Endothelial cell of umbilical vein (primary cell): ENCODE results near the gene ATAD1. TPM values are rescaled to one million over a fixed set of nuclear protein-coding genes. Genes with fewer than 3 reads are reported as not detected.
A peak's percentile ranks its signal among the peaks of the same experiment; 100 is the strongest.

Experiments
- BruUV-seq: library from RNA; stranded (reverse); fragments of 400-500 nt; replicated peaks from 2 replicates; lab custom pipeline; 2021; lab: Mats Ljungman, UMichigan
- CTCF ChIA-PET: fragments of 300-600, 350-600 bp; sonication (Branson Sonifier 250); formaldehyde crosslinking; loops from one replicate; lab custom pipeline; 2021; ENCODE audit warnings: antibody characterized with exemption, inconsistent platforms; lab: Charles Lee
- POLR2A ChIA-PET: fragments of 300-600, 350-600 bp; sonication (Branson Sonifier 250); formaldehyde crosslinking; loops from one replicate; lab custom pipeline; 2021; ENCODE audit warnings: antibody characterized with exemption, inconsistent platforms; lab: Charles Lee
- DNase-seq: peaks from one replicate; pipeline ENCODE4 v3.0.0-alpha.2; 2011; ENCODE audit warnings: low read depth, low spot score
- FAIRE-seq: peaks from 2 replicates; lab custom pipeline; 2011; peaks lifted over from hg19 to GRCh38; lab: Jason Lieb, UNC
- H2AFZ ChIP-seq: 2 replicates; pipeline ENCODE4 v1.6.0; 2012; ENCODE audit warnings: low read depth, low read length, control low read depth, inconsistent platforms
- H3K27ac ChIP-seq: 2 replicates; pipeline ENCODE4 v1.5.1; 2011; ENCODE audit warnings: low read depth, mild to moderate bottlenecking, control low read depth, low read length, moderate library complexity; ENCODE audit not compliant: insufficient read depth
- H3K27me3 ChIP-seq, 2 experiments: 2 replicates each; pipeline versions ENCODE4 v1.6.0 to v1.6.1; 2011; ENCODE audit warnings: low read length in 2 of 2, mixed read lengths in 1 of 2; ENCODE audit not compliant: control insufficient read depth in 2 of 2, insufficient read depth in 2 of 2
- H3K36me3 ChIP-seq, 2 experiments: 2 replicates in 1 of 2; 3 replicates in 1 of 2; pipeline ENCODE4 v1.5.1; 2011; ENCODE audit warnings: low read length in 2 of 2, mild to moderate bottlenecking in 1 of 2, moderate library complexity in 1 of 2; ENCODE audit not compliant: control insufficient read depth in 2 of 2, insufficient read depth in 2 of 2; ENCODE audit errors: extremely low read depth in 1 of 2
- H3K4me1 ChIP-seq: 3 replicates; pipeline ENCODE4 v1.5.1; 2011; ENCODE audit warnings: mild to moderate bottlenecking, low read length; ENCODE audit not compliant: control insufficient read depth, insufficient read depth; ENCODE audit errors: extremely low read depth
- H3K4me2 ChIP-seq: 2 replicates; pipeline ENCODE4 v1.6.1; 2011; ENCODE audit warnings: low read length, control low read depth, mixed read lengths; ENCODE audit not compliant: insufficient read depth
- H3K4me3 ChIP-seq, 3 experiments: fragments of 200-600 bp in 1 of 3; sonication (generic), shearing (Covaris generic) in 1 of 3; replicated peaks in 1 of 3; 2 replicates each; pipeline ENCODE4 v1.5.1; 2011 to 2016; ENCODE audit warnings: control low read depth in 3 of 3, low read length in 3 of 3, mild to moderate bottlenecking in 2 of 3, inconsistent platforms in 1 of 3, low read depth in 1 of 3, moderate library complexity in 1 of 3; ENCODE audit not compliant: insufficient read depth in 1 of 3
- H3K79me2 ChIP-seq: 2 replicates; pipeline ENCODE4 v1.6.0; 2012; ENCODE audit warnings: low read length, inconsistent platforms; ENCODE audit not compliant: control insufficient read depth, insufficient read depth
- H3K9ac ChIP-seq: replicated peaks from 2 replicates; pipeline ENCODE3; 2011; ENCODE audit warnings: low read length, control low read depth; ENCODE audit not compliant: insufficient read depth; ENCODE audit errors: extremely low read depth
- H3K9me1 ChIP-seq: replicated peaks from 3 replicates; pipeline ENCODE4 v1.6.0; 2011; ENCODE audit warnings: mild to moderate bottlenecking, low read length; ENCODE audit not compliant: control insufficient read depth, insufficient read depth; ENCODE audit errors: extremely low read depth
- H3K9me3 ChIP-seq: replicated peaks from 2 replicates; pipeline ENCODE4 v1.5.1; 2012; ENCODE audit warnings: low read length, inconsistent platforms; ENCODE audit not compliant: control insufficient read depth, insufficient read depth
- H4K20me1 ChIP-seq: replicated peaks from 2 replicates; pipeline ENCODE3; 2011; ENCODE audit warnings: mild to moderate bottlenecking, low read length; ENCODE audit not compliant: control insufficient read depth, insufficient read depth; ENCODE audit errors: extremely low read depth
- EZH2 ChIP-seq: IDR thresholded peaks from 2 replicates; pipeline ENCODE4 v1.6.1; 2012; ENCODE audit warnings: borderline replicate concordance, low read depth, mild to moderate bottlenecking, moderate library complexity, low read length, inconsistent platforms; ENCODE audit not compliant: severe bottlenecking
- FOS ChIP-seq: IDR thresholded peaks from 2 replicates; pipeline ENCODE4 v1.6.1; 2011; ENCODE audit warnings: mild to moderate bottlenecking, low read length, moderate library complexity, borderline replicate concordance; ENCODE audit not compliant: insufficient read depth
- GATA2 ChIP-seq: IDR thresholded peaks from 2 replicates; pipeline ENCODE4 v1.7.0; 2011; ENCODE audit warnings: low read depth, mild to moderate bottlenecking, moderate library complexity, mixed read lengths, low read length; ENCODE audit not compliant: insufficient read length, insufficient read depth
- JUN ChIP-seq: IDR thresholded peaks from 2 replicates; pipeline ENCODE4 v1.6.1; 2011; ENCODE audit warnings: borderline replicate concordance, low read depth; ENCODE audit not compliant: insufficient read length, insufficient read depth
- MYC ChIP-seq: IDR thresholded peaks from one replicate; pipeline ENCODE4 v1.6.1; 2011; ENCODE audit warnings: mild to moderate bottlenecking, low read depth, low read length
- POLR2A ChIP-seq: IDR thresholded peaks from 2 replicates; pipeline ENCODE4 v1.6.1; 2012; ENCODE audit warnings: low read depth, mild to moderate bottlenecking, control low read depth, low read length
- POLR2AphosphoS5 ChIP-seq: IDR thresholded peaks from 2 replicates; pipeline ENCODE4 v1.6.1; 2012; ENCODE audit warnings: low read depth, mild to moderate bottlenecking, control low read depth, low read length, moderate library complexity; ENCODE audit not compliant: insufficient read depth
- dilution Hi-C: fragments of 300-500 bp; cut with MboI; formaldehyde crosslinking; loops from one replicate; pipeline ENCODE4 v1.15.0; 2019; ENCODE audit warnings: low sequenced_read_pairs; ENCODE audit not compliant: extremely low pct_ligation_motif_present
- intact Hi-C: fragments of 100-400 bp; cut with micrococcal nuclease; formaldehyde crosslinking; loops from one replicate; pipeline ENCODE4 v1.10.0; 2022
- polyA plus RNA-seq, 4 experiments: library from polyadenylated mRNA; depleted of rRNA in 3 of 4; stranded (reverse) in 3 of 4; unstranded in 1 of 4; fragments of >200 nt; gene quantifications; 2 replicates each; pipeline versions ENCODE4 v1.2.1 to v1.2.3, GENCODE V29; 2011 to 2012; ENCODE audit warnings: missing spikeins in 1 of 4
- total RNA-seq: library from RNA; stranded (reverse); gene quantifications from 2 replicates; pipeline ENCODE4 v1.2.3, GENCODE V29; 2021
- TF ChIP-seq, protein P1 (sequence below), 2 donors: IDR thresholded peaks; 1 replicate in 1 of 2; 2 replicates in 1 of 2; pipeline ENCODE4 v1.5.1; 2011; ENCODE audit warnings: low read length in 2 of 2, mild to moderate bottlenecking in 2 of 2, moderate library complexity in 2 of 2, control low read depth in 1 of 2, inconsistent platforms in 1 of 2, low read depth in 1 of 2; ENCODE audit not compliant: insufficient read depth in 1 of 2; ENCODE audit errors: extremely low read depth in 1 of 2
- TF ChIP-seq, protein P2 (sequence below): IDR thresholded peaks from 2 replicates; pipeline ENCODE4 v1.6.1; 2011; ENCODE audit not compliant: insufficient read depth, insufficient read length

The ATAD1 gene
- total and polyA plus RNA-seq, 2 donors (not counting 3 experiments of a cell fraction or from before 2014, with no cell fraction given), result 5.2 to 25.8 TPM

DNA sequence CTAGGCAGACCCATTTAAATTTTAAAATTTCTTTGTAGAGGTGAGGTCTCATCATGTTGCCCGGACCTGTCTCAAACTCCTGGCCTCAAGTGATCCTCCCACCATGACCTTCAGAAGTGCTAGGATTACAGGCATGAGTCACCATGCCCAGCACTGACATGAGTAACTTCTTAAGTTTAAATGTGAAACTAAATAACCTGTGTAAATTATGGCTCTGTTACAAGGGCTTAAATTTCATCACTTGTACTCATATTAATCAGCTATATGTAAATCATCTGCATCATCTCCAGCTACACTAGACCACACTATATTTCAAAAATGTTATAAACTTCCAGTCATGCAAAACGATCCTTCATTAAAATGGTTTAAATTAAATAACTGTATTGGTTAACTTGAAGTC, 56.1 kb downstream of the ATAD1 start:
- no peak overlapping the region for H3K27ac ChIP-seq
- peaks cover 0 to 5% of the 10 kb centered on the region in 2 experiments for H3K36me3 ChIP-seq
- no peak overlapping the region for H3K4me2 ChIP-seq
- no peaks in the 10 kb centered on the region for H3K9me3 ChIP-seq
- no TSS peak for BruUV-seq
- H3K4me3 ChIP-seq, result no peak overlapping the region
- intact Hi-C loops (no loop called here), dilution Hi-C loops (no loop called here)
- no peaks in the 10 kb centered on the region for H4K20me1 ChIP-seq
- no peak overlapping the region for H3K9ac ChIP-seq
- FAIRE-seq (peak; percentile 75), DNase-seq (peak; percentile 47)
- peaks cover 29% of the 10 kb centered on the region for H3K4me1 ChIP-seq
- ChIA-PET CTCF (interaction anchor here (1.2 to 3.8 kb wide), 5 partner anchors 11 to 228 kb away, joined by 3 to 23 read pairs (median 4); partner anchors contain the start of gene PAPSS2), POLR2A (no interaction called here)
- H3K9me1 ChIP-seq, result peaks cover 2% of the 10 kb centered on the region
- TF ChIP-seq EZH2, result no peak
- peak; percentile 65 for TF ChIP-seq FOS
- H3K79me2 ChIP-seq, result no peaks in the 10 kb centered on the region
- H2AFZ ChIP-seq, result no peak overlapping the region
- no peaks in the 10 kb centered on the region for H3K27me3 ChIP-seq

DNA sequence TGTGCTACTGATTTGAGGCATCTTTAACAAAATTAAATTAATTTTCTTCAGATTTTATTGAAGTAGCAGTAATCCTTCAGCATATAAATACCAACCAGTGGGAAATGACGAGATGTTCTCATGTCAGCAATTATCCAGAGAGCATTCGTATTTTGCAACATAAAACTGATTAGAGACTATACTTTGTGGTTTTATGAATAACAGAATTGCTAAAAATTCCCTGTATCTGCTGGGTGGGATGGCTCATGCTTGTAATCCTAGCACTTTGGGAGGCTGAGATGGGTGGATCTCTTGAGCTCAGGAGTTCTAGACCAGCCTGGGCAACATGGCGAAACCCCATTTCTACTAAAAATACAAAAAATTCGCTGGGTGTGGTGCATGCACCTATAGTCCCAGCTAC, 56.9 kb downstream of the ATAD1 start:
- BruUV-seq, result no TSS peak
- Histone ChIP-seq H3K36me3 (peaks cover 0 to 5% of the 10 kb centered on the region in 2 experiments), H3K4me3 (no peak overlapping the region), H3K9me3 (no peaks in the 10 kb centered on the region), H3K9me1 (peaks cover 2% of the 10 kb centered on the region), H2AFZ (no peak overlapping the region), H3K4me2 (no peak overlapping the region), H3K9ac (no peak overlapping the region), H4K20me1 (no peaks in the 10 kb centered on the region), H3K27me3 (no peaks in the 10 kb centered on the region), H3K27ac (peak overlapping the region; percentile 81), H3K79me2 (no peaks in the 10 kb centered on the region), H3K4me1 (peaks cover 29% of the 10 kb centered on the region)
- ChIA-PET CTCF (interaction anchor here (0.6 to 3.8 kb wide), 7 partner anchors 11 to 104 kb away, joined by 3 to 23 read pairs (median 6); no protein-coding TSS in a partner anchor), POLR2A (no interaction called here)
- no peak for DNase-seq
- dilution Hi-C loops (no loop called here), intact Hi-C loops (no loop called here)
- no peak for FAIRE-seq
- TF ChIP-seq POLR2AphosphoS5 (no peak), GATA2 (no peak), MYC (no peak), JUN (no peak), EZH2 (no peak), FOS (no peak), POLR2A (no peak)
- TF ChIP-seq, protein P1, sequence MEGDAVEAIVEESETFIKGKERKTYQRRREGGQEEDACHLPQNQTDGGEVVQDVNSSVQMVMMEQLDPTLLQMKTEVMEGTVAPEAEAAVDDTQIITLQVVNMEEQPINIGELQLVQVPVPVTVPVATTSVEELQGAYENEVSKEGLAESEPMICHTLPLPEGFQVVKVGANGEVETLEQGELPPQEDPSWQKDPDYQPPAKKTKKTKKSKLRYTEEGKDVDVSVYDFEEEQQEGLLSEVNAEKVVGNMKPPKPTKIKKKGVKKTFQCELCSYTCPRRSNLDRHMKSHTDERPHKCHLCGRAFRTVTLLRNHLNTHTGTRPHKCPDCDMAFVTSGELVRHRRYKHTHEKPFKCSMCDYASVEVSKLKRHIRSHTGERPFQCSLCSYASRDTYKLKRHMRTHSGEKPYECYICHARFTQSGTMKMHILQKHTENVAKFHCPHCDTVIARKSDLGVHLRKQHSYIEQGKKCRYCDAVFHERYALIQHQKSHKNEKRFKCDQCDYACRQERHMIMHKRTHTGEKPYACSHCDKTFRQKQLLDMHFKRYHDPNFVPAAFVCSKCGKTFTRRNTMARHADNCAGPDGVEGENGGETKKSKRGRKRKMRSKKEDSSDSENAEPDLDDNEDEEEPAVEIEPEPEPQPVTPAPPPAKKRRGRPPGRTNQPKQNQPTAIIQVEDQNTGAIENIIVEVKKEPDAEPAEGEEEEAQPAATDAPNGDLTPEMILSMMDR (IDR thresholded peaks at IDR 0.05; ENCODE audit: extremely low read depth in 1 of 2, insufficient read depth in 1 of 2, low read depth in 1 of 2, low read length in 2 of 2), result no peak
- TF ChIP-seq, protein P2, sequence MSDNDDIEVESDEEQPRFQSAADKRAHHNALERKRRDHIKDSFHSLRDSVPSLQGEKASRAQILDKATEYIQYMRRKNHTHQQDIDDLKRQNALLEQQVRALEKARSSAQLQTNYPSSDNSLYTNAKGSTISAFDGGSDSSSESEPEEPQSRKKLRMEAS, result no peak
